GM19372 (cell line): ENCODE results near the gene CDK14.

ENCODE experiments used
- ATAC-seq: cut with Tn5 transposase; IDR thresholded peaks from one replicate; pipeline ENCODE4 v1.9.1; 2021; ENCODE audit warnings: mild to moderate bottlenecking, low read depth, moderate library complexity; ENCODE audit not compliant: unreplicated experiment

The CDK14 gene

DNA sequence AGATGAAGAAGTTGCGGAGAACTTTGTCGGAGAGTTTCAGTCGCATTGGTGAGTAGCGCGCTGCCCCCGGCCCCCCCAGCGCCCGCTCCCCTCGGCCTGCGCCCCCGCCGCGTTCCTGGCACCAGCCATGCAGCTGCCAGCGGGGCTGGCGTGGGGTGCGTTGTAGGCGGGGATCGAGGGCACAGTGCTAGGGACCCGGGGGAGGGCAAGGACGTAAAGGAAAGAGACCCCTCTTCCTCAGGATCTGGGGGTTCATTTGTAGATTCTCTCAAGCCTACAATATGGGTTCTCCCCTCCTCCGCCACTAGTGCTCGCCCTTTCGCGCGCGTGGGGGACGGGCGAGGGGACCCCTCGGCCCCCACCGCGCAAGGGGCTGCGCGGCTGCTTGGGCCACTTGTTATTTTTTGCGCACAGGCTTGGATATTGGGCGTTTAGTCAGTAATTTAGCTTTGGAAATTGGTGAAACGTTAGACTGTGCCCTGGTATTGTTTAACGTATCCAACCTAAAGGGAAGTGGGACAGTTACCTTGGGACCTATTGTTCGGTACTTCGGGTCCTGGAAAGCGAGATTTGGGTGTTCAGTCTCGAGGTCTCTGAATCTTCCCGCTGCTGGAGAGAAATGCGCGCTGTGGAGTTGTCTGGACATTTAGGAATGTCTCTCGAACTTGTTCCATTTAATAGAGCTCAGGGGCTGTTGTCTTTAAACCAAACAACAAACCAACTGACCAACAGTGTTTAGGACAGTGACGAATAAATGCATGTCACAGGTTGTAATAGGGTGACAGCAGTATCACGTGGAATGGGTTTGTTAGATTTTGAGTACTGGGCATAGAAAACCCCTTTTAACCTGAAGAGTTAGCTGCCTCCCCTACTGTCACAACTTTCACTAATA is 796 bp downstream of the CDK14 start:
- ATAC-seq, result peak; percentile 21

DNA sequence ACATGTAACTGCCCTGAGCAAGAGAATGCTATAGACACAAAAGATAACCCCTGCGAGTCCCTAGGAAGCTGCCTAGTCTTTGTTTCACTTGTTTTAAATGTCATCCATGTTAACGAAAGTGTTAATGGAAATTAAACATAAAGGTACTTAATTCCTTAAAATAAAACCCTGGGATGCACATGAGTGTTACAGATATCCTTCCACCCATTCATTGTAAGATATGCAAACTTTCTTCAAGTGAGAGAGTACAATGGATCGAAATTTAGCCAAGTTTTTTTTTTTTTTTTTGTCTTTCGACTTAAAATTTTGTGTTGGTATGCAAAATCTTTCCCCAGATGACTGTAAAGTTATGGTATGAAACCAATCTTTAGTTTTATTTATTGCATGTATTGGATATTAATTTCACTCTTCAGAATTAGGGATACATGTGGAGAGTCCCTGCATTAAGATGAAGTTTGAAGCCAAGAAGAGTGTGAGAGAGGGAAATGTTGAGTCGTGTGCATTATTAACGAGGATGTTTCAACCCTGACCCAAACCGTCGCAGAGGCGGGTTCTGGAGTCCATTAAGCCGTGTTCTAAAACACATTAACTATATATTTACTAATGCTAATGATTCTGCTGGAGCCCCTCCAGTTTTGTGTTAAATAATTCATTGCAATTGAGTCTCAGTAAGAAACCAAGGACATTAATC is 1.6 kb downstream of the CDK14 start:
- no peak for ATAC-seq

DNA sequence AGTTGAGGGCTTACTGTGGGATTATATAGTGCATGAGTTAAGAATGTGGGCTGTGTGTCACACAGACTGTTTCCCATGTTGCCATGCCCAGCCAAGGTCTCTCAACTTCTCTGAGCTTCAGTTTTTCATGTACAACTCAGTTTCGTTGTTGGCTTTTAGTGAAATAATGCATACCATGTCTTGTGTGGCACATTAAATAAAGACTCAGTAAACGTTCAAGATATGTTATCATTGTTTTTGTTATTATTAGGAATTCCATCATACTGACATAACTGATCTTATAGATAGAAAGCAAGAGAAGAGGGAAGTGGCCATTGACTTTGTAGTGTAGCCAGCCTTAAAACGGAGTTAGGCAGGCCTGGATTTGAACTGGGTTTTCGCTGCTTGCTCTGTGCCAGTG is 2.9 kb downstream of the CDK14 start:
- ATAC-seq, result no peak

DNA sequence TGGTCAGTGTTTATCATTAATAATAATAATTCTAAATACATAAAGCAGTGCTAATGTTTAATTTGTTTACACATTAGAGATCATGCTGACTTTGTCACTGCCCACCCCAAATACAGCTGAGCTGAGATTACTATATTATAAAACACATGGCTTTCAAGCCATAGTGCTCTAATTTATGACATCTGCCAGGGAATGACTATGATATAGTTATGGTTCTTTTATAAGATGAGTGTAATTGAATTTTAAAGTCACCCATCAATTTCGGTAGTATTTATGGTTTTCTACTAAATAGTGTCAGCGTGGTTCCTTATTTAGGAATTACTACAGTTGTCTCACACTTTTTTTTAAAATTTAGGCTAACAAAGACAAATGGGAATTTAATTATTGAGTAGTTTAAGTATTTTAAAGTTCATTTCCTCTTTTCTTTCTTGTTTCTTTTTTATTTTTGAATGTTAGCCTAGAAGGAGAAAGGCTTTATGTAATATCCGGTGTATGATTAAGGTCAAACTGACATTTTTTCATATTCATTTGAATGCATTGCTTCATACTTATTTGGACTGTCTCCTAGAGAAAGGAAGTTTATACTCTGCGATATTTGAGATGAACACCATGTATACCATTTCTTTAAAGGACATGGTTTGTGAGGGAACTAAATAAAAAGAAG is 3.9 kb downstream of the CDK14 start:
- ATAC-seq, result no peak

DNA sequence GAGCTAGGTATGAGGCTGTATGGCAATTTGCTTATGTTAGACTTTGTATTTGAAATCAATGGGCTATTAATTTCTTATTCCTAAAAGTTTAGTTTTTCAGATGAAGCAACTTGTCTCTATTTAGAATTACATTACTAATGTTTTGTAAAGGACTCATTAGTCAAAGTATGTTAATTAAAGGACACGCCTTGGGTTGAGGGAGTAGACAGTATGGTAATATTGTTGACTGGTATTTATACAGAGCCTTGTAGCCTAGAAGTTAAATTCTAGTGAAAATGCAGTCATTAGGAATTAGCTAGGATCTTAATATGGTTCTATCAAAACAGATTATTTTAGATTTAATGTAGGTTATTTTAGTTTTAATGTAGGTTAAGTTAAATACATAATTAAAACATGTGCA is 6.2 kb downstream of the CDK14 start:
- ATAC-seq, result no peak

- ATAC-seq, result no peak
These were observed 7.2 kb downstream of the CDK14 start for GRCh38 chr7:90603346-90603745.

DNA sequence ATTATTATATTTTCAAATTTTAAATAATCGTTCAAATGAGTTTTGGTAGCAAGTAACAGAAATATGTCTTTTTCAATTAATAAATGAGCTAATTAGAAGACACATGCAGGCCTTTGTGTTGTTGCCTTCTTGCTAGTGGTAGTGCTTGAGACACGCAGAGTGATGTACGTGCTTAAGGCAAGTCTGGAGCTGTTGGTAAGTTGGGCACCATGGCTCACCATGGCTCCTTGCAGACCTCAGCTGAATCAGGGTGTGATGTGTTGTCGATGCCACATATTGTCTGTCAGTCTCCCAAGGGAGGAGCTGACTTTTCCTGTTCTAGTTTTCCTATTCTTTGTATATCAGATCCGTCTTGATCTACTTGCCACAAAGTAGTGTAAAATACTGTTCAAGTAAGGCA is 8.3 kb downstream of the CDK14 start:
- no peak for ATAC-seq

GRCh38 chr7:90605055-90605454 is 8.9 kb downstream of the CDK14 start:
- ATAC-seq, result no peak

GRCh38 chr7:90607196-90607595 is 11.1 kb downstream of the CDK14 start:
- no peak for ATAC-seq

GRCh38 chr7:90610105-90610504 is 14.0 kb downstream of the CDK14 start:
- ATAC-seq, result no peak

- no peak for ATAC-seq
These were observed 15.0 kb downstream of the CDK14 start for GRCh38 chr7:90611115-90611514.

- ATAC-seq, result peak; percentile 87
These were observed 17.0 kb downstream of the CDK14 start for GRCh38 chr7:90613088-90613498.

DNA sequence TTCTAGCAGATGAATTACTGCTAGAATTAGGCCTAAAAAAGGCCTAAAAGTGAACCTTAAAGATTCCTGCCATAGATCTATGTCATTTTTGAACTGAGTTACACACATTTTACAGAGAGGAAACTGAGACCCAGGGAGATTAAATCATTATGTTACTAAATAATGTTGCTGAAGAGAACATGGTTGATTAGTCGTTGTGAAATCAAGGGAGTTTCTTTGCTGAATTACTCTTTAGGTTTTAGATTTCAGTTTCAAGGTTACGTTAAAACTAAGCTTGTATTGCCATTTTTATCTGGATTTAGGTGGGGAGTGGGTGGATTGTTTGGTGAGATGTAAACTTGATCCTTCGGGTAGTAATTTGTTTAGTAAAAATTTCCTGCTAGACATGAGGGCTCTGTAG is 21.3 kb downstream of the CDK14 start:
- ATAC-seq, result no peak

GRCh38 chr7:90618876-90619275 is 22.8 kb downstream of the CDK14 start:
- no peak for ATAC-seq

DNA sequence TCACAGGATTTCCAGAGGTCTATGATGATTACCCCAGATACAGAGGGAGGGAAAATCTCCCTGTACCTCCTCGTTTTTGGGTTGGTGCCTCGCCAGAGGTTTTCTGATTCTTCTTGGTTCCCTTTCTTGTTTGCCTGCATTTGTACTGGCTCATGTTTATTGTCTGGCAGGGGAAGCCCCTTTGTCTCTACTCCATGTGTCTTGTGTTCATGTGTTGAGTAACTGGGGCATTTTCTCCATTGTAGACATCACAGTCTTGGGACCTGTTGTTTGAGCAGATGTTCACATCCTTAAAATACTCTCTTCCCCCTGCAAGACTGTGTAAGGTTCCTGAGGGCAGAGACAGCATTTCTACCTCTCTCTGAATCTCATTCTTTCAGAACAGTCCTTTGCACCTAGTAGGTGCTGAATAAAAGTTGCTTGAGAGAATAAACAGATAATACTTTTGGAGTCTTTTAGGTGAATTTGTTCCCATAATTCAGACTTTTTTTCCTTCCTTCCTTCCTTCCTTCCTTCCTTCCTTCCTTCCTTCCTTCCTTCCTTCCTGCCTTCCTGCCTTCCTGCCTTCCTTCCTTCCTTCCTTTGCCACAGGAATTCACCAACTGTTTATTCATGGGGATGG is 25.1 kb downstream of the CDK14 start:
- ATAC-seq, result no peak

DNA sequence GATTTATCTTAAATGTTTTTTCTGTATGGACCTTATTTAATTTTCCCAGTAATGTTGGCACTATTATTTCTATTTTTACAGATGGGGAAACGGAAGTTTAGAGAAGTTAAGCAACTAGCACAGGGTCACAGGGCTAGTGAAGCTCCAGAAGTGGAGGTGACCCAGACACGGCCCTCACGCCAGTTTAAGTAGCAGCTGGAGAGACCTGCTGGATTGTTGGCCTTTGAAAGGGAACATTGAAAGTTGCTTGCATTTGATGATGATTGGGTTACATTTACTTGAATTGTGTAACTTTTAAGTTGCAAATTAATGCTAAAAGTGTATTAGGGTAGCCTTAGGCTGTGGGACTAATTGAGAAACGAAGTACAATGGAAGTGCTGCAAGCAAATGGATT is 25.6 kb downstream of the CDK14 start:
- ATAC-seq, result no peak

GRCh38 chr7:90622670-90623069 is 26.5 kb downstream of the CDK14 start:
- no peak for ATAC-seq

GRCh38 chr7:90624225-90624911 is 28.2 kb downstream of the CDK14 start:
- no peak for ATAC-seq

GRCh38 chr7:90625051-90625450 is 28.9 kb downstream of the CDK14 start:
- ATAC-seq, result no peak

GRCh38 chr7:90625562-90625961 is 29.4 kb downstream of the CDK14 start:
- no peak for ATAC-seq
